GM03348 (cell line): ENCODE data around the gene SORBS2.

Experiments
- DNase-seq: peaks from one replicate; pipeline ENCODE4 v3.0.0; 2012; ENCODE audit warnings: low spot score

Gene SORBS2

GRCh38 chr4:185774845-185775680 lies 36.9 kb downstream of the SORBS2 start:
- DNase-seq: peak; percentile 90

GRCh38 chr4:185774131-185774653 lies 37.8 kb downstream of the SORBS2 start:
- no peak for DNase-seq

GRCh38 chr4:185773419-185773818 lies 38.6 kb downstream of the SORBS2 start:
- no peak for DNase-seq

- no peak for DNase-seq
These were observed 39.5 kb downstream of the SORBS2 start for GRCh38 chr4:185772391-185773093.

DNA sequence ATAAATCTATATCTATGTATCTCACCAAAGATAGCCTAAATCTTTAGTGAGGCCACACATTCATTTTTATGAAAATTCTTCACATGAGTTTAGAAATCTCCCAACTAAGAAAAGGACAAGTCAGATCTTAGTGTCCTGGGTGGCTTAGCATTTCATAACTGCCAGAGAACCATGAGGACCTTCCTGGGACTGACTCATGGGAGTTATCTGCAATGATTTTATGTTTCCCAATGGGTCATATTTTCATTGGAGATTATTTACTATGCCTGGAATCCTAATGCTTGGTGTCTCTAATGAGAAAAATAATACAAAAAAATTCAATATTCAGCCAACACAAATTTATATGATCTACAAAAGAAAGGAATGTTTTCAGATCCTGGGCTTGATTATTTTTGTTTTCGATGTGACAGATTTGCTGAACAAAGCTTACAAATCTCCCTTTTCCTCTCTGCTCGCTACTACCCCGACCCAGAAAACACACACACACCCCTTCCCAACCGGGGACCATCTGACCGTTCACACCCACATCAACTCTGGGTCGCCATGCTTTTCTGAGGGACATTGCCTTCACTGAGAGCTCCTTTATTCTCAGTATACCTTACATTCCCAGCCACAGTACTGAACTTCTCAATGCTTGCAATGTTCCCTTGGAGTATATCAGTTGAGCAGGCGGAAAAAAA lies 40.1 kb downstream of the SORBS2 start:
- peak; percentile 74 for DNase-seq

GRCh38 chr4:185767528-185767927 lies 44.5 kb downstream of the SORBS2 start:
- no peak for DNase-seq

- DNase-seq: no peak
These were observed 47.1 kb downstream of the SORBS2 start for GRCh38 chr4:185764876-185765275.

- DNase-seq: no peak
These were observed 50.4 kb downstream of the SORBS2 start for GRCh38 chr4:185761352-185762235.

- DNase-seq: no peak
These were observed 53.2 kb downstream of the SORBS2 start for GRCh38 chr4:185758807-185759206.

DNA sequence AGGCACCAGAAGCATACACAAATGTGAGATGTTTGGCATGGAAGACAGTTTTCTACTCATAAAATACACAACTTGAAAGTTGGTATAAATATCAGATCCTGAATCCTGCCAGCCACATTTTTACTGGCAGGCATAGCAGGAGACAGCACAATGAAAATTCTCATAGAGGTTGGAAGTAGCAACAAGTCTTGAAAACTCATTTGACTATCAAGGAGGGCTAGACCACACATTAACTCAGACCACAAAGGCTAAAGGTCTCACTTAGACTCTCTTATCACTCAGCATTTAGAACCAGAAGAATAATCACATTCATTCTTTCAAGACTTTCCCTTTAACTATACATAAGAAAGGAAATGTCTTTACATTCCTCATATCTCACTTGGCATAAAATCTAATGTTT lies 56.5 kb downstream of the SORBS2 start:
- no peak for DNase-seq

GRCh38 chr4:185754961-185755360 lies 57.0 kb downstream of the SORBS2 start:
- DNase-seq: no peak

GRCh38 chr4:185752872-185753271 lies 59.1 kb downstream of the SORBS2 start:
- no peak for DNase-seq

GRCh38 chr4:185749858-185750257 lies 62.1 kb downstream of the SORBS2 start:
- no peak for DNase-seq

DNA sequence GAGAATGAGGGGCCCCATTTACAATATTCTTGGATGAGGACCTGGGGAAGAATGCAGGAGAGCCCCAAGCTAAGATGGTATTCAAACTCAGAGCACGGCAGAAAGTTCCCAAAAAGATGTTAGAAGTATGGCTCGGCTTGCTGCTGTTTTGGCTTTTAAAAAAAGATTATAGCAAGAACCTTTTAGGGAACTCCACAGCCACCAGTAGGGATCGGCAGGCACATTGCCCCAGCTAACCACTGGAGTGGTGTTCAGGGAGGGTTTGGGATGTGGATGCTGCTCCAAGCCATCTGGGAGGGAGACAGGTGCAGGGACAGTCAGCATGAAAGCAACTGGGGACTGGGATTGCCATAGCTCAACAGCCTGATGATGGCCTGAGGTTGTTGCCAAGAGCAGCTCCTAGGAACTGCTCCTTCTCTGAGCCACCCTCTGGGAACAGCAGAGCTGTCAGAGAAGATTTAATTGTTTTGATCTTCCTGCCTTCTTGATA lies 63.0 kb downstream of the SORBS2 start:
- DNase-seq: no peak

DNA sequence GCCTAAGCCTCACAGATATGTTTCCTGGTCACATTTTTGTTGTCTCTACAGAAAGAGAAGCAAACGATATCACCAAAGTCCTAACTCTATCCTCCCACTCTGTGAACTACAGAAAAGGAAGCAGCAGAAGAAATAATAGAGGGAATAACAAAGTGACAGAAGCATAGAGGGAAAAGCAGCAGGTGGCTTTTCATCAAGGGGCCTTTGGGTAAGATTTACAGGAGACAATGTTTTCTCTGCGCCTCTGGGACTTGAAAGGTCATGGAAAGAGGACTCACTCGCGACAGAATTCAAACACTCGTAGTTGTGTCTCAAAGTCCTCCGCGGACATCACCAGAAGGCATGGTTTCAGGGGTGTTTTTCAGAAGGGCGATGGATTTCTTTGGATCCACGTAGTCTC lies 66.1 kb downstream of the SORBS2 start:
- DNase-seq: no peak

GRCh38 chr4:185744946-185745345 lies 67.0 kb downstream of the SORBS2 start:
- no peak for DNase-seq

DNA sequence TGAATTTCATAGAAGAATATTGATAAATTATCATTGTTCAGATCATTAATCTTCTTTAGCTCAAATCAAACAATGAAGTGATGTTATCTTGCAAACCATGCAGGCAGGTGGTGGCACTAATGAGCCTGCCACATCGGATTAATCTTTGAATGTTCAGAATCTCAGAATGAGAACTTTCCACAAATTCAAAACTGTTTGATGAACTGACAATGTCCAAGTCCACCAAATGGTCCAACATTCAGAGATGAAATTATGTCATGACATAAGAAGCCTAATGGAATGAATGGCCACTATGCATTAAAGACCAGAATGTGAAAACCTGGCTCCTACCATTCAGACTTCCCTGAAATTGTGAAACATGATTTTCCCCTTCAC lies 67.5 kb downstream of the SORBS2 start:
- DNase-seq: no peak

DNA sequence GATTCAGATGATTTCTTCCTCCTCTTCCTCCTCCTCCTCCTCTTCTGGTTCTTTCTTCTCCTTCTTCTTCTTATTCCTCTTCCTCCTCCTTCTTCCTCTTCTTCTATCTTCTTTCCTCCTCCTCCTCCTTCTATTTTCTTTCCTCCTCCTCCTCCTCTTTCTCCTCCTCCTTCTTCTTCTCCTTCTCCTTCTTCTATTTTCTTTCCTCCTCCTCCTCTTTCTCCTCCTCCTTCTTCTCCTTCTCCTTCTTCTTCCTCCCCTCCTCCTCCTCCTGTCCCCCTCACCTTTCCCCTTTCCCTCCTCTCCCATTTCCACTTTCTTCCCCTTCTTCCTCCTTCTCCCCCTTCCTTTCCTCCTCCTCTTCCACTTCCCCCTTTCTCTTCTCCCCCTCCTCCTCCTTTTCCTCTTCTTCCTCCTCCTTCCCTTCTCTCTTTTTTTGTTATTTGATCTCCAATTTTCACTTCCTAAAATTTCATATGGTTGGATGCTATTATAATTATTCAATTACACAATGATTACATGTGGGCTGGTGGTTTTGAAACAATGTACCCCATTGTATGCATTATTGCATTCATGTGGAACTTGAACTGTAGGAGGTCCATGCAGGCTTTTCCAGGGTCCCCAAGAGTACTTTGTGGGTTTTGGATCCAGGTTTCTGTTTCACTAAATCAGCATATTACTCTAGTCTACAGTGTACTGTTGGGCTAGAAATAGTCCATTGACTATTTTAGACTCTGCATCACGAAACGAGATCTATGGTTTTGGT lies 68.1 kb downstream of the SORBS2 start:
- DNase-seq: no peak

GRCh38 chr4:185742766-185743165 lies 69.2 kb downstream of the SORBS2 start:
- DNase-seq: no peak

GRCh38 chr4:185741795-185742194 lies 70.2 kb downstream of the SORBS2 start:
- DNase-seq: no peak

GRCh38 chr4:185740471-185740873 lies 71.5 kb downstream of the SORBS2 start:
- no peak for DNase-seq
